ENCODE results near the gene CEP57. TPM values are rescaled to one million over a fixed set of nuclear protein-coding genes. Genes with fewer than 3 reads are reported as not detected.

Gene CEP57
- total RNA-seq, 4 donors from 2014 or later, result 22.4 to 61.7 (median 40.2) TPM

GRCh38 chr11:95831198-95831883, 41.0 kb downstream of the CEP57 start:
- 69 to 83% methylated on average over 2 of the region's 2 CpGs for WGBS, 2 donors (ENCODE audit: low coverage in 1 of 2)
- Histone ChIP-seq H3K27ac (no peak overlapping the region), H3K4me3 (no peak overlapping the region), H3K4me1 (peaks cover 0 to 4% (median 0%) of the 10 kb centered on the region in 4 donors), H3K27me3 (no peaks in the 10 kb centered on the region), H3K36me3 (peaks cover 0 to 42% (median 14%) of the 10 kb centered on the region in 4 donors), H3K9me3 (no peaks in the 10 kb centered on the region)
- no peak for TF ChIP-seq CTCF (IDR thresholded peaks at IDR 0.05)
- no peak for TF ChIP-seq POLR2AphosphoS5 (IDR thresholded peaks at IDR 0.05)
- in situ Hi-C loops (cut with MboI; ENCODE audit: low pct_ligation_motif_present in 1 of 4, low pct_unique_long_range_greater_than_20kb in 1 of 4, low sequenced_read_pairs in 3 of 4), result loop anchor here (25.0 kb wide), 2 partner anchors 531 to 556 kb away; partner anchors contain the start of genes CCDC82 (in 1 of the 4) and JRKL (in 1 of the 4)
- no peak for DNase-seq
- intact Hi-C loops (cut with DNase I; ENCODE audit: low total_unique reads), result no loop called here

- no peak overlapping the region for H3K27ac ChIP-seq
- no peak for DNase-seq
- no peak overlapping the region for H3K4me3 ChIP-seq
- intact Hi-C loops (cut with DNase I; ENCODE audit: low total_unique reads) (no loop called here), in situ Hi-C loops (cut with MboI; ENCODE audit: low pct_ligation_motif_present in 1 of 4, low pct_unique_long_range_greater_than_20kb in 1 of 4, low sequenced_read_pairs in 3 of 4) (loop anchor here (25.0 kb wide), 2 partner anchors 530 to 555 kb away; partner anchors contain the start of genes CCDC82 (in 1 of the 4) and JRKL (in 1 of the 4))
- no peaks in the 10 kb centered on the region for H3K9me3 ChIP-seq
- H3K27me3 ChIP-seq, result no peaks in the 10 kb centered on the region
- H3K4me1 ChIP-seq, result peaks cover 0 to 4% (median 0%) of the 10 kb centered on the region in 4 donors
- 37 to 54% methylated on average over 3 of the region's 3 CpGs for WGBS, 2 donors (ENCODE audit: low coverage in 1 of 2)
- no peak for TF ChIP-seq CTCF (IDR thresholded peaks at IDR 0.05)
- peaks cover 0 to 50% (median 14%) of the 10 kb centered on the region in 4 donors for H3K36me3 ChIP-seq
Measured at GRCh38 chr11:95832763-95833162, 42.5 kb downstream of the CEP57 start.

GRCh38 chr11:95833378-95833777, 43.1 kb downstream of the CEP57 start:
- H3K4me3 ChIP-seq, result no peak overlapping the region
- H3K9me3 ChIP-seq, result no peaks in the 10 kb centered on the region
- H3K27ac ChIP-seq, result no peak overlapping the region
- in situ Hi-C loops (cut with MboI; ENCODE audit: low pct_ligation_motif_present in 1 of 4, low pct_unique_long_range_greater_than_20kb in 1 of 4, low sequenced_read_pairs in 3 of 4) (loop anchor here (25.0 kb wide), 2 partner anchors 529 to 554 kb away; partner anchors contain the start of genes CCDC82 (in 1 of the 4) and JRKL (in 1 of the 4)), intact Hi-C loops (cut with DNase I; ENCODE audit: low total_unique reads) (no loop called here)
- WGBS, 2 donors (ENCODE audit: low coverage in 1 of 2), result 39 to 100% methylated on average over 1 of the region's 1 CpG
- no peaks in the 10 kb centered on the region for H3K27me3 ChIP-seq
- no peak for TF ChIP-seq POLR2A (IDR thresholded peaks at IDR 0.05)
- no peak for TF ChIP-seq CTCF (IDR thresholded peaks at IDR 0.05)
- TF ChIP-seq POLR2AphosphoS5 (IDR thresholded peaks at IDR 0.05), result no peak
- TF ChIP-seq EP300 (IDR thresholded peaks at IDR 0.05; ENCODE audit: low read depth), result no peak
- DNase-seq, result no peak
- H3K36me3 ChIP-seq, result peaks cover 0 to 50% (median 14%) of the 10 kb centered on the region in 4 donors
- H3K4me1 ChIP-seq, result peaks cover 0 to 4% (median 0%) of the 10 kb centered on the region in 4 donors

- TF ChIP-seq POLR2AphosphoS5 (IDR thresholded peaks at IDR 0.05) (no peak), EP300 (IDR thresholded peaks at IDR 0.05; ENCODE audit: low read depth) (no peak), CTCF (IDR thresholded peaks at IDR 0.05) (no peak), POLR2A (IDR thresholded peaks at IDR 0.05) (no peak)
- in situ Hi-C loops (cut with MboI; ENCODE audit: low pct_ligation_motif_present in 1 of 4, low pct_unique_long_range_greater_than_20kb in 1 of 4, low sequenced_read_pairs in 3 of 4) (loop anchor here (25.0 kb wide), 2 partner anchors 527 to 552 kb away; partner anchors contain the start of genes CCDC82 (in 1 of the 4) and JRKL (in 1 of the 4)), intact Hi-C loops (cut with DNase I; ENCODE audit: low total_unique reads) (loop anchor here (5.0 kb wide), 1 partner anchor 407 kb away; no protein-coding TSS in a partner anchor)
- peaks cover 0 to 4% (median 0%) of the 10 kb centered on the region in 4 donors for H3K4me1 ChIP-seq
- H3K27me3 ChIP-seq, result no peaks in the 10 kb centered on the region
- no peaks in the 10 kb centered on the region for H3K9me3 ChIP-seq
- no peak for DNase-seq
- no peak overlapping the region for H3K27ac ChIP-seq
- H3K36me3 ChIP-seq, result peaks cover 0 to 44% (median 14%) of the 10 kb centered on the region in 4 donors
- no peak overlapping the region for H3K4me3 ChIP-seq
- WGBS, 2 donors (ENCODE audit: low coverage in 1 of 2), result 66 to 71% methylated on average over 3 of the region's 3 CpGs
Measured at GRCh38 chr11:95835351-95835750, 45.1 kb downstream of the CEP57 start.
